ENCODE results near the gene DDX10.

Gene DDX10

GRCh38 chr11:108835624-108836023, 170.8 kb downstream of the DDX10 start:
- DNase-seq, result no peak

GRCh38 chr11:108836541-108836940, 171.7 kb downstream of the DDX10 start:
- DNase-seq, result no peak

- no peak for DNase-seq
Observed at GRCh38 chr11:108838102-108838791, 173.4 kb downstream of the DDX10 start.

- no peak for DNase-seq
Observed at GRCh38 chr11:108838792-108839105, 173.9 kb downstream of the DDX10 start.

GRCh38 chr11:108846009-108846408, 181.1 kb downstream of the DDX10 start:
- no peak for DNase-seq

GRCh38 chr11:108847298-108847990, 182.6 kb downstream of the DDX10 start:
- DNase-seq, result no peak

- DNase-seq, result no peak
Observed at GRCh38 chr11:108851781-108852180, 186.9 kb downstream of the DDX10 start.

GRCh38 chr11:108852701-108853100, 187.8 kb downstream of the DDX10 start:
- DNase-seq, result no peak

- no peak for DNase-seq
Observed at GRCh38 chr11:108853151-108853550, 188.3 kb downstream of the DDX10 start.

- DNase-seq, result no peak
Observed at GRCh38 chr11:108853864-108854263, 189.0 kb downstream of the DDX10 start.

GRCh38 chr11:108854346-108854745, 189.5 kb downstream of the DDX10 start:
- DNase-seq, result no peak

GRCh38 chr11:108857382-108857781, 192.5 kb downstream of the DDX10 start:
- DNase-seq, result no peak

- DNase-seq, result no peak
Observed at GRCh38 chr11:108858622-108859021, 193.8 kb downstream of the DDX10 start.

GRCh38 chr11:108859510-108859909, 194.6 kb downstream of the DDX10 start:
- DNase-seq, result no peak

GRCh38 chr11:108863528-108863927, 198.7 kb downstream of the DDX10 start:
- no peak for DNase-seq

GRCh38 chr11:108865406-108865805, 200.5 kb downstream of the DDX10 start:
- DNase-seq, result no peak

- DNase-seq, result no peak
Observed at GRCh38 chr11:108866781-108867180, 201.9 kb downstream of the DDX10 start.

GRCh38 chr11:108870373-108871020, 205.6 kb downstream of the DDX10 start:
- no peak for DNase-seq

- no peak for DNase-seq
Observed at GRCh38 chr11:108871152-108871551, 206.3 kb downstream of the DDX10 start.

GRCh38 chr11:108871867-108872266, 207.0 kb downstream of the DDX10 start:
- DNase-seq, result no peak

- DNase-seq, result no peak
Observed at GRCh38 chr11:108872781-108873291, 208.0 kb downstream of the DDX10 start.

GRCh38 chr11:108873310-108873709, 208.4 kb downstream of the DDX10 start:
- no peak for DNase-seq

- DNase-seq, result no peak
Observed at GRCh38 chr11:108873941-108874340, 209.1 kb downstream of the DDX10 start.

- no peak for DNase-seq
Observed at GRCh38 chr11:108875134-108875533, 210.3 kb downstream of the DDX10 start.
